Caco-2 (cell line): ENCODE data around the gene STK38L. TPM values are rescaled to one million over a fixed set of nuclear protein-coding genes. Genes with fewer than 3 reads are reported as not detected.

Experiments
- BruUV-seq: library from RNA; stranded (reverse); fragments of 400-500 nt; replicated peaks from 2 replicates; lab custom pipeline; 2021; lab: Mats Ljungman, UMichigan
- CTCF ChIA-PET: fragments of 300-600 bp; sonication (Branson Sonifier 250); formaldehyde crosslinking; loops from one replicate; lab custom pipeline; 2022; ENCODE audit warnings: antibody characterized with exemption; lab: Charles Lee
- POLR2A ChIA-PET: fragments of 300-600 bp; sonication (Branson Sonifier 250); formaldehyde crosslinking; loops from one replicate; lab custom pipeline; 2022; ENCODE audit warnings: antibody characterized with exemption; lab: Charles Lee
- DNase-seq, 2 experiments: peaks; one replicate each; pipeline versions ENCODE4 v3.0.0 to v3.0.0-alpha.2; 2020 to 2022
- H3K27me3 ChIP-seq: replicated peaks from 2 replicates; pipeline ENCODE4 v1.6.0; 2011; ENCODE audit warnings: low read length; ENCODE audit not compliant: control insufficient read depth, insufficient read depth
- H3K36me3 ChIP-seq: 2 replicates; pipeline ENCODE4 v1.5.1; 2011; ENCODE audit warnings: low read length; ENCODE audit not compliant: control insufficient read depth, insufficient read depth
- H3K4me1 ChIP-seq: fragments of 250-450 bp; sonication (Bioruptor Pico); 2 replicates; pipeline ENCODE4 v1.5.1; 2020; ENCODE audit warnings: mild to moderate bottlenecking
- H3K4me3 ChIP-seq: 2 replicates; pipeline ENCODE4 v1.5.1; 2011; ENCODE audit warnings: low read depth, mild to moderate bottlenecking, control low read depth, low read length
- H3K9me3 ChIP-seq: fragments of 250-450 bp; sonication (Bioruptor Pico); 2 replicates; pipeline ENCODE4 v1.5.1; 2020; ENCODE audit warnings: mild to moderate bottlenecking, moderate library complexity
- H3K27ac Mint-ChIP-seq: one replicate; pipeline ENCODE4 v1.8.0; 2022; ENCODE audit warnings: mixed read lengths; ENCODE audit not compliant: unreplicated experiment
- H3K27me3 Mint-ChIP-seq: one replicate; pipeline ENCODE4 v1.8.0; 2022; ENCODE audit warnings: mixed read lengths; ENCODE audit not compliant: insufficient read depth, unreplicated experiment
- H3K36me3 Mint-ChIP-seq: one replicate; pipeline ENCODE4 v1.8.0; 2022; ENCODE audit warnings: mild to moderate bottlenecking, mixed read lengths; ENCODE audit not compliant: insufficient read depth, unreplicated experiment
- H3K4me1 Mint-ChIP-seq: one replicate; pipeline ENCODE4 v1.8.0; 2022; ENCODE audit warnings: low read depth, mixed read lengths; ENCODE audit not compliant: unreplicated experiment
- H3K4me3 Mint-ChIP-seq: one replicate; pipeline ENCODE4 v1.8.0; 2022; ENCODE audit warnings: mild to moderate bottlenecking, moderate library complexity, mixed read lengths; ENCODE audit not compliant: unreplicated experiment
- H3K9me3 Mint-ChIP-seq: one replicate; pipeline ENCODE4 v1.8.0; 2022; ENCODE audit warnings: mixed read lengths; ENCODE audit not compliant: unreplicated experiment
- intact Hi-C: fragments of 100-400 bp; cut with micrococcal nuclease; formaldehyde crosslinking; loops from one replicate; pipeline ENCODE4 v1.10.0; 2022; ENCODE audit not compliant: unreplicated experiment
- total RNA-seq: library from RNA; stranded (reverse); gene quantifications from 2 replicates; pipeline ENCODE4 v1.2.3, GENCODE V29; 2022
- TF ChIP-seq, protein P1 (sequence below), 2 experiments: fragments of 200-600 bp in 1 of 2; IDR thresholded peaks; 1 replicate in 1 of 2; 2 replicates in 1 of 2; pipeline versions ENCODE4 v1.5.1 to v1.8.0; 2011 to 2022; ENCODE audit warnings: antibody characterized with exemption in 1 of 2, control low read depth in 1 of 2, inconsistent platforms in 1 of 2, low read depth in 1 of 2, low read length in 1 of 2, mild to moderate bottlenecking in 1 of 2, moderate library complexity in 1 of 2; ENCODE audit not compliant: insufficient read depth in 1 of 2, severe bottlenecking in 1 of 2, unreplicated experiment in 1 of 2

Gene STK38L
- total RNA-seq, 1 experiment from 2014 or later, result 59.4 TPM

DNA sequence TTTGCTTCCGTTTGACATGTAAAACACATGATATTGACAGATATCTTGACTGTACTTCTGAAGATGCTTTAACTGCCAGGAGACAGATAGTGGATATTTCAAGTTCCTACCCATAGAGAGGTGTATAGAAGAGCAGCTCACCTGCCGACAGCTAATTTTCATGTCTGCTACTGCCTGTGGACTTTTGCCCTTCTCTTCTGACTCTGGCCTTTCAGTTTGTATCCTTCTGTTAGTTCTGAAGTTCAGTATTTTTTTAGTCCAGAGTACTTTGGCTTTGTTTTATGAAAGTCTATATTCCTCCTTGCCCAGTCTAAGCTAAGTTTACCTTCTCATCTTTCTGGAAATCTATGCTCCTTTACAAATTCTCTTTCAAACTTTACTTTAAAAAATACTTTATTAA lies 30.8 kb upstream of the STK38L start:
- BruUV-seq, result no TSS peak
- Mint-ChIP-seq H3K9me3 (peaks cover 18% of the 10 kb centered on the region), H3K4me3 (no peak overlapping the region), H3K36me3 (no peaks in the 10 kb centered on the region), H3K27ac (no peak overlapping the region), H3K27me3 (no peaks in the 10 kb centered on the region), H3K4me1 (peaks cover 6% of the 10 kb centered on the region)
- Histone ChIP-seq H3K27me3 (no peaks in the 10 kb centered on the region; the same call in 1 of the 2 replicates), H3K9me3 (no peaks in the 10 kb centered on the region), H3K4me3 (no peak overlapping the region), H3K36me3 (no peaks in the 10 kb centered on the region), H3K4me1 (no peaks in the 10 kb centered on the region)
- no peak for DNase-seq
- ChIA-PET CTCF (no interaction called here), POLR2A (no interaction called here)
- intact Hi-C loops, result no loop called here
- TF ChIP-seq, protein P1, sequence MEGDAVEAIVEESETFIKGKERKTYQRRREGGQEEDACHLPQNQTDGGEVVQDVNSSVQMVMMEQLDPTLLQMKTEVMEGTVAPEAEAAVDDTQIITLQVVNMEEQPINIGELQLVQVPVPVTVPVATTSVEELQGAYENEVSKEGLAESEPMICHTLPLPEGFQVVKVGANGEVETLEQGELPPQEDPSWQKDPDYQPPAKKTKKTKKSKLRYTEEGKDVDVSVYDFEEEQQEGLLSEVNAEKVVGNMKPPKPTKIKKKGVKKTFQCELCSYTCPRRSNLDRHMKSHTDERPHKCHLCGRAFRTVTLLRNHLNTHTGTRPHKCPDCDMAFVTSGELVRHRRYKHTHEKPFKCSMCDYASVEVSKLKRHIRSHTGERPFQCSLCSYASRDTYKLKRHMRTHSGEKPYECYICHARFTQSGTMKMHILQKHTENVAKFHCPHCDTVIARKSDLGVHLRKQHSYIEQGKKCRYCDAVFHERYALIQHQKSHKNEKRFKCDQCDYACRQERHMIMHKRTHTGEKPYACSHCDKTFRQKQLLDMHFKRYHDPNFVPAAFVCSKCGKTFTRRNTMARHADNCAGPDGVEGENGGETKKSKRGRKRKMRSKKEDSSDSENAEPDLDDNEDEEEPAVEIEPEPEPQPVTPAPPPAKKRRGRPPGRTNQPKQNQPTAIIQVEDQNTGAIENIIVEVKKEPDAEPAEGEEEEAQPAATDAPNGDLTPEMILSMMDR (IDR thresholded peaks at IDR 0.05; ENCODE audit: insufficient read depth in 1 of 2, low read depth in 1 of 2, low read length in 1 of 2, severe bottlenecking in 1 of 2, unreplicated experiment in 1 of 2), result no peak

DNA sequence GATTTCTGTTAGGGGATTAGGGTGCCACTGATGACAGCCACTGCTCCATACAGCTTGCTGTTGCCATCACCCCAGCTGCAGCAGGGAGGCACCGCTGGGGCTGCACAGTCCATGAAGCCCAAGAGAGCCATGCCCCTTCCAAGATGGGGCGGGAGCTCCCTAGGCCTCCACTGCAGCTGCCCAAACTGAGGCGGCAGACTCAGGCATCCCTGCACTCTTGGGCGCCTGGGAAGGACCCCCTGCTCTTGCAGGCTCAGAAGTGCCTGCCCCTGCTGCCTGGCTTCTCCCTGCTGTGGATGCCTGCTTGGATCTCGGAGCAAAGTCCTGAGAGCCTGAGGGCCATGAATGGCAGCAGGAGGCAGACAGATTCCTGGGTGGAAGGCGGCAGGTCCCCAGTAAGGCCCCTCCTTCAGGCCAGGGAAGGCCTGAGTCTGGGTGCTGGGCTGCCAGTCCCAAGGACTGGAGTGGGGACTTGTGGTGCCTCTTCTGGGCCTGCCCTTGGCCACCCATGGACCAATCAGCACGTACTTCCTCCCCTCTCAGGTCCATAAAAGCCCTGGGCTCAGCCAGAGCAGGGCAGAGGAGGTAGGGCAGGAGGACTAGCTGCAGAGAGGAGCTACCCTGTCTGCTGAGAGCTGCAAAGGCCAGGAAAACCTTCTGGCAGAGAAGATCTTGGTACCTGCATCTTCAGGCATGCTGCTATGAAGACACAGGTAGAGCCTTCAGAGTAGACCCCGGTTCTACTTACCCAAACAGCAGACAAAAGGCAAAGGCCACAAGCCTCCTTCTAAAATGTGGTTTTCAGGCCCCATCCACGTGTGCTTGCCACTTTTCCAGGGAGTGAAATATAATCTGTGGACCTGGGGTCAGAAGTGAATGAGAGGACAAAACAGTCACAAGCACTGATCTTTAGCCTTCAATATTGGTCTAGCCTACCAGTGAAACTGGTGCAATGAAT lies 30.0 kb upstream of the STK38L start:
- peaks cover 16% of the 10 kb centered on the region for H3K9me3 Mint-ChIP-seq
- no peaks in the 10 kb centered on the region for H3K27me3 Mint-ChIP-seq
- Histone ChIP-seq H3K4me1 (no peaks in the 10 kb centered on the region), H3K9me3 (no peaks in the 10 kb centered on the region), H3K4me3 (no peak overlapping the region), H3K27me3 (no peaks in the 10 kb centered on the region), H3K36me3 (no peaks in the 10 kb centered on the region)
- intact Hi-C loops, result no loop called here
- no TSS peak for BruUV-seq
- ChIA-PET CTCF (no interaction called here), POLR2A (no interaction called here)
- no peak for DNase-seq
- TF ChIP-seq, protein P1 (IDR thresholded peaks at IDR 0.05; ENCODE audit: insufficient read depth in 1 of 2, low read depth in 1 of 2, low read length in 1 of 2, severe bottlenecking in 1 of 2, unreplicated experiment in 1 of 2), result no peak
- no peak overlapping the region for H3K4me3 Mint-ChIP-seq
- no peaks in the 10 kb centered on the region for H3K36me3 Mint-ChIP-seq
- H3K4me1 Mint-ChIP-seq, result peaks cover 6% of the 10 kb centered on the region
- no peak overlapping the region for H3K27ac Mint-ChIP-seq

DNA sequence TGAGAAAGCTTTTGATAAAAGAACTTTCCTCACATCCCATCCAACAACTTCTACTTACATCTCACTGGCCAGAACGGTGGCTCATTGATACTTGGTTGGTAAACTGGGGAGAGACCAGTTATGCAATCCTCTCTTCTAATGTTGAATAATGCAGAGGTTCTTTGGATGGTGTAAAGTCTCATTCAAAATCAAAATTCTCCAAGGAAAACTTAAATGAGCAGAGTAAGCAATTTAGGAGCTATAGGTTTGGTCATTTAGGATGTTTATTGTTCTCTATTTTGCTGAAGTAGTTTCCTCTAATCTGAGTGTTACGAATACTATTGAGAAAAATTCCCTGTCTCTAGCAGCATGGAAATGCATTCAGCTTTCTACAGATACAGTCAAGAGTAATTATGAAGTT lies 26.5 kb upstream of the STK38L start:
- Mint-ChIP-seq H3K9me3 (no peaks in the 10 kb centered on the region), H3K4me1 (peaks cover 6% of the 10 kb centered on the region), H3K27me3 (no peaks in the 10 kb centered on the region), H3K36me3 (no peaks in the 10 kb centered on the region), H3K4me3 (no peak overlapping the region), H3K27ac (no peak overlapping the region)
- no peaks in the 10 kb centered on the region for H3K9me3 ChIP-seq
- ChIA-PET POLR2A (no interaction called here), CTCF (interaction anchor here (1.2 kb wide), 1 partner anchor 89 kb away, joined by 3 read pairs; no protein-coding TSS in a partner anchor)
- no peak for DNase-seq
- H3K4me3 ChIP-seq, result no peak overlapping the region
- BruUV-seq, result no TSS peak
- TF ChIP-seq, protein P1 (IDR thresholded peaks at IDR 0.05; ENCODE audit: insufficient read depth in 1 of 2, low read depth in 1 of 2, low read length in 1 of 2, severe bottlenecking in 1 of 2, unreplicated experiment in 1 of 2), result no peak
- intact Hi-C loops, result no loop called here
- H3K36me3 ChIP-seq, result no peaks in the 10 kb centered on the region
- no peaks in the 10 kb centered on the region for H3K4me1 ChIP-seq
- H3K27me3 ChIP-seq, result no peaks in the 10 kb centered on the region; the same call in 1 of the 2 replicates
